ENCODE data around the gene PRKCH. TPM values are rescaled to one million over a fixed set of nuclear protein-coding genes. Genes with fewer than 3 reads are reported as not detected.

The PRKCH gene
- polyA plus RNA-seq, 2 of the 4 experiments (the other 2 are of a cell fraction), result 10.0 to 10.2 TPM

GRCh38 chr14:61281186-61281947, 40.0 kb upstream of the PRKCH start, which contains the start of gene TMEM30B (continued):
- TF ChIP-seq ELK1 (IDR thresholded peaks at IDR 0.05; ENCODE audit: low read depth, low read length) (no peak), CHD4 (IDR thresholded peaks at IDR 0.05; ENCODE audit: borderline replicate concordance) (no peak)

- POLR2A ChIA-PET, result interaction anchor here (0.6 to 0.7 kb wide), 3 partner anchors 19 to 1034 kb away, joined by 3 to 4 read pairs (median 3); no protein-coding TSS in a partner anchor
- ATAC-seq (no peak), DNase-seq (ENCODE audit: low read depth in 1 of 2, low spot score in 1 of 2) (no peak), FAIRE-seq (no peak)
- H3K4me3 ChIP-seq, result no peak overlapping the region
- no peak overlapping the region for H3K4me2 ChIP-seq
- WGBS (ENCODE audit: missing lambda C conversion rate), result 71% methylated on average over 1 of the region's 1 CpG
- CTCF ChIA-PET, result interaction anchor here (0.6 to 9.7 kb wide), 6 partner anchors 7 to 303 kb away, joined by 3 to 97 read pairs (median 5); no protein-coding TSS in a partner anchor
- no peaks in the 10 kb centered on the region for H3K9me3 ChIP-seq
- no peak overlapping the region for H3K27ac ChIP-seq
- TF ChIP-seq NR3C1 (IDR thresholded peaks at IDR 0.05), result no peak
- no peak for TF ChIP-seq HOXB5 (CRISPR knock-in tag; IDR thresholded peaks at IDR 0.05)
- no peak for TF ChIP-seq TP53 (CRISPR knock-in tag; IDR thresholded peaks at IDR 0.05)
- no peak for TF ChIP-seq ZNF302 (CRISPR knock-in tag; IDR thresholded peaks at IDR 0.05)
- TF ChIP-seq MAZ (IDR thresholded peaks at IDR 0.05; ENCODE audit: borderline replicate concordance, low read depth, low read length), result no peak
- no peak for TF ChIP-seq KDM1A (IDR thresholded peaks at IDR 0.05; ENCODE audit: low read depth)
- TF ChIP-seq CBX8 (IDR thresholded peaks at IDR 0.05), result no peak
- TF ChIP-seq POLR2AphosphoS2 (conservative IDR thresholded peaks at IDR 0.05; ENCODE audit: low read length), result no peak
- no peak for TF ChIP-seq FOXS1 (CRISPR knock-in tag; IDR thresholded peaks at IDR 0.05)
- no peak for TF ChIP-seq CHD2 (IDR thresholded peaks at IDR 0.05; ENCODE audit: low read length, partially characterized antibody)
- TF ChIP-seq, protein P1, sequence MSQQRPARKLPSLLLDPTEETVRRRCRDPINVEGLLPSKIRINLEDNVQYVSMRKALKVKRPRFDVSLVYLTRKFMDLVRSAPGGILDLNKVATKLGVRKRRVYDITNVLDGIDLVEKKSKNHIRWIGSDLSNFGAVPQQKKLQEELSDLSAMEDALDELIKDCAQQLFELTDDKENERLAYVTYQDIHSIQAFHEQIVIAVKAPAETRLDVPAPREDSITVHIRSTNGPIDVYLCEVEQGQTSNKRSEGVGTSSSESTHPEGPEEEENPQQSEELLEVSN (IDR thresholded peaks at IDR 0.05; ENCODE audit: borderline replicate concordance, low read depth), result no peak
- TF ChIP-seq ZC3H11A (IDR thresholded peaks at IDR 0.05), result no peak
- TF ChIP-seq HOXA7 (CRISPR knock-in tag; IDR thresholded peaks at IDR 0.05), result no peak
- no peak for TF ChIP-seq NFE2L2 (conservative IDR thresholded peaks at IDR 0.05; ENCODE audit: low read length)
- no peak for TF ChIP-seq RFX5 (IDR thresholded peaks at IDR 0.05)
- no peak for TF ChIP-seq RNF2 (IDR thresholded peaks at IDR 0.05; ENCODE audit: borderline replicate concordance, low read depth)
- no peak for TF ChIP-seq GATA3 (IDR thresholded peaks at IDR 0.05; ENCODE audit: borderline replicate concordance)
- TF ChIP-seq POLR2A (IDR thresholded peaks at IDR 0.05; ENCODE audit: low read length), result no peak
- peaks cover 20% of the 10 kb centered on the region for H3K4me1 ChIP-seq
Measured at GRCh38 chr14:61281948-61282275, 39.5 kb upstream of the PRKCH start.

- H3K27ac ChIP-seq, result no peak overlapping the region
- TF ChIP-seq SREBF2 (IDR thresholded peaks at IDR 0.05) (no peak), KDM5A (IDR thresholded peaks at IDR 0.05) (no peak), PHF8 (IDR thresholded peaks at IDR 0.05; ENCODE audit: borderline replicate concordance, low read depth) (no peak), GATA3 (IDR thresholded peaks at IDR 0.05; ENCODE audit: borderline replicate concordance) (no peak), POLR2AphosphoS2 (conservative IDR thresholded peaks at IDR 0.05; ENCODE audit: low read length) (no peak), RAD21 (conservative IDR thresholded peaks at IDR 0.05 in 1 of 2, IDR thresholded peaks at IDR 0.05 in 1 of 2) (no peak), BCL3 (IDR thresholded peaks at IDR 0.05) (no peak)
- WGBS (ENCODE audit: missing lambda C conversion rate), result 74% methylated on average over 2 of the region's 2 CpGs
- no peak for ATAC-seq
- H3K4me3 ChIP-seq, result no peak overlapping the region
- CTCF ChIA-PET, result interaction anchor here (1.5 to 9.7 kb wide), 3 partner anchors 10 to 30 kb away, joined by 3 to 97 read pairs (median 3); no protein-coding TSS in a partner anchor
- no peak for FAIRE-seq
- POLR2A ChIA-PET, result no interaction called here
- no peak for DNase-seq (ENCODE audit: low read depth in 1 of 2, low spot score in 1 of 2)
- H3K4me1 ChIP-seq, result peaks cover 20% of the 10 kb centered on the region
- no peaks in the 10 kb centered on the region for H3K9me3 ChIP-seq
- no peak overlapping the region for H3K4me2 ChIP-seq
Measured at GRCh38 chr14:61282746-61283145, 38.6 kb upstream of the PRKCH start.

Data from A549 (cell line).